ENCODE results near the gene CPN1. TPM values are rescaled to one million over a fixed set of nuclear protein-coding genes. Genes with fewer than 3 reads are reported as not detected.

Gene CPN1
- total RNA-seq, 2 donors from 2014 or later: 0.85 TPM; not detected in 1

GRCh38 chr10:100076750-100077149 lies 4.9 kb downstream of the CPN1 start:
- DNase-seq (ENCODE audit: low spot score): no peak

DNA sequence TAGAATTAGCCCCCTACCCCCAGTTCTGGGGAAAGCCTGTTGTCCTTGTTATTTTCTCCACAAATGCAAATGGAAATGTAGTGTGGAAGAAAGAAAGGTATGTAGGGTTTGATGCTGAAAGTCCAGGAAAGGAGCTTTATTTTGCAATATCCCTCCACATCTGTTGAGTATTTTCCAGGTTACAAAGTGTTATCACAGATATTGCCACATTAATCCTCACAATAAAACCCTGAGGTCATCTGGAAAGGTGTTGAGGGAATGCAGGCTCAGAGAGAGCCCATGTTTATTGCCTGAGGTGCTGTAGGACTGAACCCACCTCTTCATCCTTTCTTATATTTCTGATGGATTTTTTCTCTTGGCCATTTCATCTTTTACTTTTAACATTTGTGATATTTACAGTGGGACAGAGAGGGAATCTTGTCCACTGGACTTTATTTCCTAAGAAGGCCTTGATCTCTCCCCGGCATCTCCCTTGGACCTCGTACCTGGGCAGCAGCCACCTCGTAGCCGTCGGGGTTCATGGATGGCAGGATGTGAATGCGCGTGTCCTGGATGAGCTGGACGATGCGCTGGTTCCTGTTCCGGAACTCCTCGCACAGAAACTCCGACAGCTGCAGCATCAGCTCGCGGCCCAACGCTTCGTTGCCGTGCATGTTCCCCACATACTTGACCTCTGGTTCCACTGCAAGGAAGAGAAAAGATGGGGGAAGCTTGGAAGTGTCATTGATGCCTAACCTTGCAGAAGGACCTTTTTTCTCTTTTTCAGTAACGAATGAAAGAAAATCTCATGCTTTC lies 6.0 kb downstream of the CPN1 start:
- Histone ChIP-seq H3K27me3 (replicated peaks; ENCODE audit: insufficient read depth) (no peaks in the 10 kb centered on the region), H3K4me1 (replicated peaks) (no peaks in the 10 kb centered on the region), H3K36me3 (no peaks in the 10 kb centered on the region), H3K27ac (no peak overlapping the region), H3K9me3 (no peaks in the 10 kb centered on the region), H3K4me3 (no peak overlapping the region)
- TF ChIP-seq POLR2A (IDR thresholded peaks at IDR 0.05) (no peak), POLR2AphosphoS5 (IDR thresholded peaks at IDR 0.05) (no peak)
- TF ChIP-seq, protein P1, sequence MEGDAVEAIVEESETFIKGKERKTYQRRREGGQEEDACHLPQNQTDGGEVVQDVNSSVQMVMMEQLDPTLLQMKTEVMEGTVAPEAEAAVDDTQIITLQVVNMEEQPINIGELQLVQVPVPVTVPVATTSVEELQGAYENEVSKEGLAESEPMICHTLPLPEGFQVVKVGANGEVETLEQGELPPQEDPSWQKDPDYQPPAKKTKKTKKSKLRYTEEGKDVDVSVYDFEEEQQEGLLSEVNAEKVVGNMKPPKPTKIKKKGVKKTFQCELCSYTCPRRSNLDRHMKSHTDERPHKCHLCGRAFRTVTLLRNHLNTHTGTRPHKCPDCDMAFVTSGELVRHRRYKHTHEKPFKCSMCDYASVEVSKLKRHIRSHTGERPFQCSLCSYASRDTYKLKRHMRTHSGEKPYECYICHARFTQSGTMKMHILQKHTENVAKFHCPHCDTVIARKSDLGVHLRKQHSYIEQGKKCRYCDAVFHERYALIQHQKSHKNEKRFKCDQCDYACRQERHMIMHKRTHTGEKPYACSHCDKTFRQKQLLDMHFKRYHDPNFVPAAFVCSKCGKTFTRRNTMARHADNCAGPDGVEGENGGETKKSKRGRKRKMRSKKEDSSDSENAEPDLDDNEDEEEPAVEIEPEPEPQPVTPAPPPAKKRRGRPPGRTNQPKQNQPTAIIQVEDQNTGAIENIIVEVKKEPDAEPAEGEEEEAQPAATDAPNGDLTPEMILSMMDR (IDR thresholded peaks at IDR 0.05): no peak
- DNase-seq (ENCODE audit: low spot score): no peak
- intact Hi-C loops (cut with DNase I): no loop called here
- 95% methylated on average over 18 of the region's 18 CpGs for WGBS

More at GRCh38 chr10:100076750-100077149, 4.9 kb downstream of the CPN1 start:
- Histone ChIP-seq H3K4me1 (replicated peaks) (no peaks in the 10 kb centered on the region), H3K4me3 (no peak overlapping the region), H3K27me3 (replicated peaks; ENCODE audit: insufficient read depth) (no peaks in the 10 kb centered on the region), H3K9me3 (no peaks in the 10 kb centered on the region), H3K36me3 (no peaks in the 10 kb centered on the region), H3K27ac (no peak overlapping the region)
- TF ChIP-seq POLR2A (IDR thresholded peaks at IDR 0.05) (no peak), POLR2AphosphoS5 (IDR thresholded peaks at IDR 0.05) (no peak)
- TF ChIP-seq, protein P1 (IDR thresholded peaks at IDR 0.05): no peak
- WGBS: 66% methylated on average over 2 of the region's 2 CpGs
- intact Hi-C loops (cut with DNase I): no loop called here

- no peaks in the 10 kb centered on the region for H3K9me3 ChIP-seq
- no peaks in the 10 kb centered on the region for H3K36me3 ChIP-seq
- no peaks in the 10 kb centered on the region for H3K4me1 ChIP-seq (replicated peaks)
- intact Hi-C loops (cut with DNase I): no loop called here
- no peaks in the 10 kb centered on the region for H3K27me3 ChIP-seq (replicated peaks; ENCODE audit: insufficient read depth)
- no peak for DNase-seq (ENCODE audit: low spot score)
- H3K4me3 ChIP-seq: no peak overlapping the region
- TF ChIP-seq POLR2A (IDR thresholded peaks at IDR 0.05) (no peak), POLR2AphosphoS5 (IDR thresholded peaks at IDR 0.05) (no peak)
- TF ChIP-seq, protein P1 (IDR thresholded peaks at IDR 0.05): no peak
- H3K27ac ChIP-seq: no peak overlapping the region
These were observed 9.2 kb downstream of the CPN1 start for GRCh38 chr10:100072514-100072913.

- DNase-seq (ENCODE audit: low spot score): no peak
- WGBS: 94% methylated on average over 2 of the region's 2 CpGs
- Histone ChIP-seq H3K9me3 (no peaks in the 10 kb centered on the region), H3K27me3 (replicated peaks; ENCODE audit: insufficient read depth) (no peaks in the 10 kb centered on the region), H3K27ac (no peak overlapping the region), H3K36me3 (no peaks in the 10 kb centered on the region), H3K4me3 (no peak overlapping the region), H3K4me1 (replicated peaks) (no peaks in the 10 kb centered on the region)
- intact Hi-C loops (cut with DNase I): no loop called here
- TF ChIP-seq, protein P1 (IDR thresholded peaks at IDR 0.05): no peak
- TF ChIP-seq POLR2A (IDR thresholded peaks at IDR 0.05): no peak
- TF ChIP-seq POLR2AphosphoS5 (IDR thresholded peaks at IDR 0.05): no peak
These were observed 10.1 kb downstream of the CPN1 start for GRCh38 chr10:100071529-100071928.

GRCh38 chr10:100067466-100067865 lies 14.2 kb downstream of the CPN1 start:
- Histone ChIP-seq H3K4me3 (no peak overlapping the region), H3K9me3 (no peaks in the 10 kb centered on the region), H3K27me3 (replicated peaks; ENCODE audit: insufficient read depth) (no peaks in the 10 kb centered on the region), H3K4me1 (replicated peaks) (no peaks in the 10 kb centered on the region), H3K36me3 (no peaks in the 10 kb centered on the region), H3K27ac (no peak overlapping the region)
- 93% methylated on average over 1 of the region's 1 CpG for WGBS
- intact Hi-C loops (cut with DNase I): no loop called here
- DNase-seq (ENCODE audit: low spot score): no peak
- TF ChIP-seq, protein P1 (IDR thresholded peaks at IDR 0.05): no peak
- no peak for TF ChIP-seq POLR2AphosphoS5 (IDR thresholded peaks at IDR 0.05)
- no peak for TF ChIP-seq POLR2A (IDR thresholded peaks at IDR 0.05)
